ENCODE data around the gene ZNF300. TPM values are rescaled to one million over a fixed set of nuclear protein-coding genes. Genes with fewer than 3 reads are reported as not detected.
A peak's percentile ranks its signal among the peaks of the same experiment; 100 is the strongest.

The ZNF300 gene
- total and polyA plus RNA-seq, 2 of the 13 experiments (the other 11 are each of a cell fraction or from before 2014, with no cell fraction given) = 2.7 to 6.8 TPM

GRCh38 chr5:150945486-150945885, 40.7 kb upstream of the ZNF300 start (continued):
- TF ChIP-seq SOX13 (IDR thresholded peaks at IDR 0.05) (no peak), SOX13 (CRISPR knock-in tag; conservative IDR thresholded peaks at IDR 0.05 in 1 of 2, IDR thresholded peaks at IDR 0.05 in 1 of 2) (no peak)

GRCh38 chr5:150931368-150931965, 26.7 kb upstream of the ZNF300 start:
- Histone ChIP-seq H3K4me1 (ENCODE audit: insufficient read depth, low read length) (no peaks in the 10 kb centered on the region), H3K4me3 (replicated peaks in 1 of 3; ENCODE audit: insufficient read depth in 1 of 3, low read depth in 2 of 3, low read length in 3 of 3) (no peak overlapping the region), H3K4me2 (ENCODE audit: low read depth, low read length) (no peak overlapping the region), H2AFZ (ENCODE audit: low read length) (no peak overlapping the region), H3K9me3 (ENCODE audit: low read length) (peaks cover 82% of the 10 kb centered on the region), H3K27ac (ENCODE audit: extremely low read length, insufficient read depth, low read length) (no peak overlapping the region), H3K79me2 (ENCODE audit: insufficient read depth, low read length) (no peaks in the 10 kb centered on the region), H3K36me3 (replicated peaks in 1 of 2; ENCODE audit: control insufficient read depth in 1 of 2, insufficient read depth in 2 of 2, low read length in 2 of 2) (no peaks in the 10 kb centered on the region), H4K20me1 (ENCODE audit: insufficient read depth, low read length) (no peaks in the 10 kb centered on the region), H3K9ac (ENCODE audit: insufficient read depth, low read depth, low read length) (no peak overlapping the region), H3K27me3 (ENCODE audit: control insufficient read depth in 1 of 2, insufficient read depth in 2 of 2, low read length in 2 of 2) (no peaks in the 10 kb centered on the region)
- ChIA-PET POLR2A (no interaction called here), CTCF (ENCODE audit: low intra/inter-chr PET ratio, low total read pairs) (no interaction called here)
- intact Hi-C loops (cut with micrococcal nuclease; ENCODE audit: unreplicated experiment) = no loop called here
- DNase-seq (ENCODE audit: low spot score) = no peak
- BruUV-seq (replicated peaks) = no TSS peak
- peak; percentile 98; the same call in 1 of the 2 replicates for TF ChIP-seq ZNF274 (CRISPR knock-in tag; IDR thresholded peaks at IDR 0.05)
- TF ChIP-seq ZNF44 (CRISPR knock-in tag; IDR thresholded peaks at IDR 0.05) = no peak
- 0 out of 2 replicates have a peak, but pooled peaks have one; percentile 45 for TF ChIP-seq SETDB1 (CRISPR knock-in tag; IDR thresholded peaks at IDR 0.05; ENCODE audit: borderline replicate concordance)
- no peak for TF ChIP-seq ZBTB46 (CRISPR knock-in tag; IDR thresholded peaks at IDR 0.05; ENCODE audit: borderline replicate concordance)
- in situ Hi-C loops (cut with HindIII; ENCODE audit: extremely low pct_ligation_motif_present, low pct_unique_long_range_greater_than_20kb) = no loop called here
- no peak for ATAC-seq
- FAIRE-seq = no peak
